22Rv1 (cell line): Measurements from ENCODE around the gene RTN4R.

Experiments
- H3K27ac ChIP-seq: fragments of 450-650 bp; 2 replicates; pipeline ENCODE4 v1.5.1; 2017
- ZFX ChIP-seq: fragments of 450-650 bp; IDR thresholded peaks from 2 replicates; pipeline ENCODE4 v1.6.1; 2017; ENCODE audit warnings: antibody characterized with exemption, borderline replicate concordance
- TF ChIP-seq, protein P1 (sequence below): fragments of 450-650 bp; IDR thresholded peaks from 2 replicates; pipeline ENCODE4 v1.5.1; 2017; ENCODE audit warnings: mild to moderate bottlenecking

Gene RTN4R

DNA sequence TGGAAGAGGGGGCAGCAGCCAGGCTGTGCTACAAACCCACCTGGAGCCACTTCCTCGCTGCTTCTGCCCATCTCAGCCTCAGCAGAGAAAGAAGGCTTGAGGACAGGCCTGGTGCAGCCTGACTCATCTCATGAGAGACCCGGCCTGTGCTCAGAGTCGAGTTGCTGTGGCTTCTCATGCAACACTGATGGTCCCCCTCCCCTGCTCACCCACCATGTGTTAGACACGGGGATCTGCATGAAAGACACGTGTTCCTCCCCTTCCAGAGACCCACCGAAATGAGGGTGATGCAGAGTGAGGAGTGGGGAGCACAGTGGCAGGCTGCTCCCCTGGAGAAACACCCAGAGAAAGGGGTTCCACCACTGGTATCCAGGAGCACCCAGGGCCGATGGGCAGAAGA is 15.0 kb downstream of the RTN4R start:
- TF ChIP-seq, protein P1, sequence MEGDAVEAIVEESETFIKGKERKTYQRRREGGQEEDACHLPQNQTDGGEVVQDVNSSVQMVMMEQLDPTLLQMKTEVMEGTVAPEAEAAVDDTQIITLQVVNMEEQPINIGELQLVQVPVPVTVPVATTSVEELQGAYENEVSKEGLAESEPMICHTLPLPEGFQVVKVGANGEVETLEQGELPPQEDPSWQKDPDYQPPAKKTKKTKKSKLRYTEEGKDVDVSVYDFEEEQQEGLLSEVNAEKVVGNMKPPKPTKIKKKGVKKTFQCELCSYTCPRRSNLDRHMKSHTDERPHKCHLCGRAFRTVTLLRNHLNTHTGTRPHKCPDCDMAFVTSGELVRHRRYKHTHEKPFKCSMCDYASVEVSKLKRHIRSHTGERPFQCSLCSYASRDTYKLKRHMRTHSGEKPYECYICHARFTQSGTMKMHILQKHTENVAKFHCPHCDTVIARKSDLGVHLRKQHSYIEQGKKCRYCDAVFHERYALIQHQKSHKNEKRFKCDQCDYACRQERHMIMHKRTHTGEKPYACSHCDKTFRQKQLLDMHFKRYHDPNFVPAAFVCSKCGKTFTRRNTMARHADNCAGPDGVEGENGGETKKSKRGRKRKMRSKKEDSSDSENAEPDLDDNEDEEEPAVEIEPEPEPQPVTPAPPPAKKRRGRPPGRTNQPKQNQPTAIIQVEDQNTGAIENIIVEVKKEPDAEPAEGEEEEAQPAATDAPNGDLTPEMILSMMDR: no peak
- TF ChIP-seq ZFX: no peak
- H3K27ac ChIP-seq: no peak overlapping the region

DNA sequence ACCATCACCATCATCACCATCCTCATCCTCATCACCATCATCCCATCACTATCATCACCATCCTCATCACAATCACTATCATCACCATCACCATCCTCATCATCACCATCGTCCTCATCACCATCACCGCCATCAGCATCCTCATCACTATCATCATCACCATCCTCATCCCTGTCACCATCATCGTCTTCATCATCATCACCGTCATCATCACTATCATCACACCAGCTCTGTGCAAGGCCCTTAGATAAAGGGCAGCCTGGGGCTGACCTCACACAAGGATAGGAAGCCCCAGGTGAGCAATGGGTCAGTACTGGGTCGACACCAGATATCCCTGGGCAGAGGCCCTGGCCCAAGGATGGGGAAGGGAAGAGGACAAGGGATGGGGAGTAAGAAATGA is 16.1 kb downstream of the RTN4R start:
- TF ChIP-seq, protein P1: no peak
- TF ChIP-seq ZFX: no peak
- H3K27ac ChIP-seq: no peak overlapping the region

DNA sequence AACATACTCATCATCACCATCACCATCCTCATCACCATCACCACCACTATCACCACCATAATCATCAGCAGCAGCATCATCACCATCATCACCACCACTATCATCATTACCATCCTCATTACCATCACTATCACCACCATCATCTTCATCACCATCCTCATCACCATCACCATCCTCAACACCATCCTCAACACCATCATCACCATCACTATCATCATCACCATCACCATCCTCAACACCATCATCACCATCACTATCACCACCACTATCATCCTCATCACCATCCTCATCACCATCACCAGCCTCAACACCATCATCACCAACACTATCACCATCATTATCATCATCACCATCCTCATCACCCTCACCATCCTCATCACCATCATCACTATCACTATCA is 16.6 kb downstream of the RTN4R start:
- H3K27ac ChIP-seq: no peak overlapping the region
- TF ChIP-seq ZFX: no peak
- TF ChIP-seq, protein P1: no peak

DNA sequence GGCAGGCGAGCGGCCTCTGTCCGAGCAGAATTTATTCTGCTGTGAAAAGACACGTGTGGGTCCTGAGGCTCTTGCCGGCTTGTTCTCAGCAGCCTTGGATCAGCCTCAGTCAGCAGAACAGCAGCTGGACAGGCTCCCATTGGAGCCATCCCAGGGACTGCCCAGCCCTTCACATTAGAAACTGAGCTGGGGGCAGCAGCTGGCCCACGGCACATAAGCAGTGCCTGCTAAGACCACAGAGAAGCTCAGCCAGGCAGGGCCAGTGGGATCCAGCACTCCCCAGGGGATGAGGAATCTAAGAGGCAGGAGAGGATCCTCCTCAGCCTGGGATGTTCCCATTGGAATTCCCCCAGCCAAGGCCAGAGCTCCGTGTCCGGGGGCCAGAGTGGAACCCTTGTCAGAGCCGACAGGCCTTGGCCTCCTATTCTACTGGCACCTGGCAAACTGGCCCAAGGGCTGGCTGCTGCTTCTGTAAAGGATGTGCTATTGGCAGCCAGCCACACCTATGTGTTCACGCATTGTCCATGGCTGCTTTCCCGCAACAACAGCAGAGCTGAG is 18.2 kb downstream of the RTN4R start:
- H3K27ac ChIP-seq: no peak overlapping the region
- TF ChIP-seq, protein P1: no peak

DNA sequence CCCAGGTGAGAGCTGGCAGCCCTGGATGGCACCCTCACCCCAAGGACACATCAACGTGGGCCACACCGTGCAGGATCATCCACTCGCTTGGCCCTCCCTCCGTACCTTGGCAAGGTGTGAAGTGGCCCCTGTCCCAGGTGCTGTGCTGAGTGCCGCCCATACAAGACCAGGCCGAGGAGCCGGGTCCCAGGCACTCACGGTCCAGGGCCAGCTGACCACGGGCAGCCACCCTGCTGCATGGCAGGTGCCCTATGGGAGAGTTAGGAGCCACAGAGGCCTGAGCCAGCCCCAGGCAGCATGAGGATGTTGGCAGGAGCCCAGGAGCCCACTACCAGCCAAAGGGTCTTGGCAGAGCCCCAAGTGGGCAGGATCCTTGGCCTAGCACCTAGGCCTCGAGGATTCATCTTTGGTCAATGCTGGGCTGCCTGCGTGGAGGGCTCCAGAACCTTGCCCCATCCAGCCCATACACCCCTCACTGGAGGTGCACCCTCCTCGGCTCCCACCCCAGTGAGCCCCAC is 19.6 kb downstream of the RTN4R start:
- H3K27ac ChIP-seq: no peak overlapping the region
- TF ChIP-seq, protein P1: no peak
- no peak for TF ChIP-seq ZFX

DNA sequence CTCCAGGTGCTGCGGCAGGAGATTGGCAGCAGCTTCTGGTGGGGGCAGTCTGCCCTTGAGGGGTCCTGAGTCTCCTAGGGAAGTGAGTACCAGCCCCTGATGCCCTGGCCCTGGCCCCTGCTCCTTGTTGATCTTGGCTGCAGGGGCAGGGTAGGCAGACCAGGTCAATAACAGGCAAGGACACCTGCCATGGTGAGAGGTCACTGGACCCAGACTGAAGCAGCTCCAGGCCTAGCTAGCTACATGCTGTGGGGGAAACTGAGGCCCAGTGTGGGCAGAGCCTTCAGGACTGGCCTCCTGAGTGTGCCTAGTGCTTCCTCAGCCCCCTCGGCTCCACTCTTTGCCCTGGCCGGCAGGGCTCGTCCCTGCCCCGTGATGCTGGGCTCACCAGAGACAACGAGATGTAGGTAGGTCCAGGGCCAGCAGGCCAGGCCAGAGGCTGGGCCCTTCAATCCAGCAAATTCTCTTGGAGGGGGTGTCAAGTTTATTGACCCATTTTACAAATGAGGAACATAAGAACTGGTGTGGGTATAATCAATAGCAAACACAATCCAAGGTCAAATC is 20.4 kb downstream of the RTN4R start:
- H3K27ac ChIP-seq: no peak overlapping the region
- no peak for TF ChIP-seq ZFX
- TF ChIP-seq, protein P1: no peak

DNA sequence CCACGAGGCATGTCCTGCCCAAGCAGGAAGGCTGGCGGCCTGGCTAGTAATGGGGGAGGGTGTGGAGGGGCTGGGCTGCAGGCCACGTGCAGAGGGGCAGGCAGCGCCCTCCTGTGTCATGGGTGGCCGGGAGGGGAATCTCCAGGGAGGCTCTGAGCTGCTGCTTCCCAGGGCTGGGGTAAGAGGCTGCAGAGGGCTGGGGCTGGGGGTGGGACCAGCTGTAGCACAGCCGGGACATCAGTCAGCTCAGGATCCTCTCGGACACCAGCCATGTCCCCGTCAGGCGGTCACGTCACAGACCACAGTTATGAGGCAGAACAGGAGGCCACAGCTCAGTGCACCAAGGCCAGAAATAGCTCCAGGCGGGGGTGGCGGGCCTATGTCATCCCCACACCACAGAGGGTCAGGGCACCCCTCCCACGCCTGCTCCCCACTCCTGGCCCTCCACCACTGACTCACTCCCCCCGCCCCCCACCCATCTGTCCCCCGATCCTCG is 21.1 kb downstream of the RTN4R start:
- no peak for TF ChIP-seq ZFX
- TF ChIP-seq, protein P1: no peak
- H3K27ac ChIP-seq: no peak overlapping the region
